HepG2 (cell line): Measurements from ENCODE around the gene KDM4B. TPM values are rescaled to one million over a fixed set of nuclear protein-coding genes. Genes with fewer than 3 reads are reported as not detected.

Experiments
- ATAC-seq: fragments of 200-7000 bp; cut with Tn5 transposase; 3 replicates; pipeline ENCODE4 v1.9.1; 2020; ENCODE audit warnings: mild to moderate bottlenecking, moderate library complexity
- BruUV-seq: library from RNA; stranded (reverse); fragments of 400-500 nt; replicated peaks from 2 replicates; lab custom pipeline; 2021; lab: Mats Ljungman, UMichigan
- CTCF ChIA-PET: fragments of 300-600 bp; formaldehyde crosslinking; extraction: SDS; loops from one replicate; lab custom pipeline; 2021; ENCODE audit warnings: low total read pairs, inconsistent platforms, low intra/inter-chr PET ratio; lab: Yijun Ruan, JAX
- POLR2A ChIA-PET: fragments of 350-600 bp; sonication (Branson Sonifier 250); formaldehyde crosslinking; loops from one replicate; lab custom pipeline; 2020; ENCODE audit warnings: antibody characterized with exemption, inconsistent platforms; lab: Yijun Ruan, JAX
- DNase-seq: peaks from one replicate; pipeline ENCODE4 v3.0.0-alpha.2; 2015; ENCODE audit warnings: low spot score
- FAIRE-seq: peaks from 3 replicates; lab custom pipeline; 2011; peaks lifted over from hg19 to GRCh38; lab: Jason Lieb, UNC
- H2AFZ ChIP-seq: one replicate; pipeline ENCODE4 v1.6.1; 2011; ENCODE audit warnings: low read length, inconsistent platforms
- H3K27ac ChIP-seq: fragments of 300-600 bp; 3 replicates; pipeline ENCODE4 v1.8.0; 2011; ENCODE audit warnings: mixed run types, mild to moderate bottlenecking, mixed read lengths, low read length, inconsistent platforms; ENCODE audit not compliant: insufficient read depth; ENCODE audit errors: extremely low read length
- H3K27me3 ChIP-seq, 2 experiments: fragments of 200-600 bp in 1 of 2; 2 replicates in 1 of 2; 3 replicates in 1 of 2; pipeline versions ENCODE4 v1.6.0 to v1.8.0; 2011; ENCODE audit warnings: low read length in 2 of 2, mild to moderate bottlenecking in 2 of 2, moderate library complexity in 2 of 2, inconsistent platforms in 1 of 2; ENCODE audit not compliant: insufficient read depth in 2 of 2, control insufficient read depth in 1 of 2
- H3K36me3 ChIP-seq, 2 experiments: fragments of 200-600 bp in 1 of 2; replicated peaks in 1 of 2; 2 replicates in 1 of 2; 3 replicates in 1 of 2; pipeline versions ENCODE4 v1.5.1 to v1.8.0; 2011; ENCODE audit warnings: low read length in 2 of 2, inconsistent platforms in 1 of 2; ENCODE audit not compliant: insufficient read depth in 2 of 2, control insufficient read depth in 1 of 2
- H3K4me1 ChIP-seq: 2 replicates; pipeline ENCODE4 v1.5.1; 2012; ENCODE audit warnings: low read length, inconsistent platforms; ENCODE audit not compliant: insufficient read depth
- H3K4me2 ChIP-seq: 2 replicates; pipeline ENCODE4 v1.6.0; 2011; ENCODE audit warnings: low read depth, low read length, inconsistent platforms
- H3K4me3 ChIP-seq, 3 experiments: fragments of 200-600 bp in 1 of 3; sonication (generic), shearing (Covaris generic) in 1 of 3; replicated peaks in 1 of 3; 2 replicates each; pipeline ENCODE4 v1.5.1; 2011 to 2016; ENCODE audit warnings: low read length in 3 of 3, inconsistent platforms in 2 of 3, low read depth in 2 of 3, mild to moderate bottlenecking in 2 of 3, control low read depth in 1 of 3, mixed read lengths in 1 of 3; ENCODE audit not compliant: insufficient read depth in 1 of 3
- H3K79me2 ChIP-seq: one replicate; pipeline ENCODE4 v1.6.1; 2011; ENCODE audit warnings: low read length, inconsistent platforms; ENCODE audit not compliant: insufficient read depth
- H3K9ac ChIP-seq: 2 replicates; pipeline ENCODE4 v1.6.0; 2011; ENCODE audit warnings: mild to moderate bottlenecking, low read depth, low read length, inconsistent platforms; ENCODE audit not compliant: insufficient read depth
- H3K9me3 ChIP-seq: 2 replicates; pipeline ENCODE4 v1.5.1; 2012; ENCODE audit warnings: mild to moderate bottlenecking, low read length
- H4K20me1 ChIP-seq: 2 replicates; pipeline ENCODE4 v1.6.0; 2011; ENCODE audit warnings: inconsistent platforms, mild to moderate bottlenecking, low read length, moderate library complexity; ENCODE audit not compliant: insufficient read depth
- ATF1 ChIP-seq: IDR thresholded peaks from 2 replicates; pipeline ENCODE4 v1.6.1; 2016; ENCODE audit warnings: mild to moderate bottlenecking, control low read depth
- BRD4 ChIP-seq: sonication (generic); formaldehyde crosslinking; IDR thresholded peaks from 2 replicates; pipeline ENCODE4 v1.4.0; 2020; ENCODE audit warnings: missing genetic modification reagents
- DMAP1 ChIP-seq: IDR thresholded peaks from 2 replicates; pipeline ENCODE4 v1.6.1; 2016
- MXD4 ChIP-seq: IDR thresholded peaks from 2 replicates; pipeline ENCODE4 v1.6.1; 2016; ENCODE audit warnings: mild to moderate bottlenecking, missing biosample characterization, missing genetic modification reagents
- NCOA1 ChIP-seq: sonication (generic); formaldehyde crosslinking; IDR thresholded peaks from 2 replicates; pipeline ENCODE4 v1.9.0; 2021; ENCODE audit warnings: missing genetic modification reagents
- SCMH1 ChIP-seq: sonication (generic); formaldehyde crosslinking; IDR thresholded peaks from 2 replicates; pipeline ENCODE4 v1.9.0; 2021; ENCODE audit warnings: missing genetic modification reagents, mild to moderate bottlenecking, borderline replicate concordance
- SKI ChIP-seq: fragments of 450-650 bp; IDR thresholded peaks from one replicate; pipeline ENCODE4 v1.6.1; 2018; ENCODE audit warnings: mild to moderate bottlenecking; ENCODE audit not compliant: partially characterized antibody
- SRF ChIP-seq: IDR thresholded peaks from 2 replicates; pipeline ENCODE4 v1.6.1; 2011; ENCODE audit warnings: mild to moderate bottlenecking, low read depth, low read length, moderate library complexity
- TBP ChIP-seq: sonication (generic); formaldehyde crosslinking; IDR thresholded peaks from 2 replicates; pipeline ENCODE4 v1.5.0; 2020; ENCODE audit warnings: missing genetic modification reagents
- TEAD3 ChIP-seq: optimal IDR thresholded peaks from 2 replicates; pipeline ENCODE3; 2016; ENCODE audit warnings: borderline replicate concordance
- ZEB1 ChIP-seq: IDR thresholded peaks from 2 replicates; pipeline ENCODE4 v1.6.1; 2012; ENCODE audit warnings: mild to moderate bottlenecking, low read depth, inconsistent platforms; ENCODE audit not compliant: insufficient replicate concordance
- ZNF224 ChIP-seq: sonication (generic); formaldehyde crosslinking; IDR thresholded peaks from 2 replicates; pipeline ENCODE4 v1.5.0; 2020; ENCODE audit warnings: mild to moderate bottlenecking, missing genetic modification reagents
- ZNF317 ChIP-seq: sonication (generic); formaldehyde crosslinking; IDR thresholded peaks from 2 replicates; pipeline ENCODE4 v1.5.0; 2020; ENCODE audit warnings: mild to moderate bottlenecking, missing genetic modification reagents
- ZNF44 ChIP-seq: sonication (generic); formaldehyde crosslinking; IDR thresholded peaks from 2 replicates; pipeline ENCODE4 v1.5.1; 2020; ENCODE audit warnings: mild to moderate bottlenecking, missing genetic modification reagents
- ZNF543 ChIP-seq: sonication (generic); formaldehyde crosslinking; IDR thresholded peaks from 2 replicates; pipeline ENCODE4 v1.4.0; 2020; ENCODE audit warnings: mild to moderate bottlenecking, missing genetic modification reagents
- ZNF670 ChIP-seq: sonication (generic); formaldehyde crosslinking; IDR thresholded peaks from 2 replicates; pipeline ENCODE4 v1.8.0; 2022; ENCODE audit warnings: mild to moderate bottlenecking, missing genetic modification reagents, borderline replicate concordance
- WGBS: methylation state at CpG from one replicate; pipeline ENCODE4 v1.1.6; 2017; ENCODE audit warnings: low lambda C conversion rate; 5-methylcytosine and 5-hydroxymethylcytosine counted together
- in situ Hi-C: cut with HindIII; loops from 2 replicates; pipeline ENCODE4 v1.10.0; 2017; ENCODE audit warnings: low pct_unique_long_range_greater_than_20kb; ENCODE audit not compliant: extremely low pct_ligation_motif_present
- intact Hi-C: fragments of 100-400 bp; cut with micrococcal nuclease; formaldehyde crosslinking; loops from one replicate; pipeline ENCODE4 v1.10.0; 2022; ENCODE audit not compliant: unreplicated experiment
- polyA plus RNA-seq, 8 experiments: library from polyadenylated mRNA; depleted of rRNA in 3 of 8; stranded (reverse) in 7 of 8; unstranded in 1 of 8; fragments of >200 nt; fragmentation: Illumina TruSeq in 4 of 8; extraction: Trizol in 4 of 8; gene quantifications; 2 replicates each; pipeline versions ENCODE4 v1.2.1 to v1.2.3, GENCODE V29; 2011 to 2016; ENCODE audit warnings: low read depth in 4 of 8, missing spikeins in 1 of 8, mixed read lengths in 1 of 8; ENCODE audit not compliant: insufficient read depth in 1 of 8
- total RNA-seq, 5 experiments: library from RNA; depleted of rRNA; stranded (reverse); fragments of >200 nt; fragmentation: Illumina TruSeq; extraction: Trizol; gene quantifications; 2 replicates each; pipeline ENCODE4 v1.2.3, GENCODE V29; 2016; ENCODE audit warnings: low read depth in 1 of 5
- TF ChIP-seq, protein P1 (sequence below): sonication (generic); formaldehyde crosslinking; IDR thresholded peaks from 2 replicates; pipeline ENCODE4 v1.5.0; 2020; ENCODE audit warnings: missing genetic modification reagents
- TF ChIP-seq, protein P2 (sequence below): sonication (generic); formaldehyde crosslinking; IDR thresholded peaks from 2 replicates; pipeline ENCODE4 v1.5.1; 2020; ENCODE audit warnings: missing genetic modification reagents, mild to moderate bottlenecking, borderline replicate concordance
- TF ChIP-seq, protein P3 (sequence below): sonication (generic); formaldehyde crosslinking; IDR thresholded peaks from 2 replicates; pipeline ENCODE4 v1.4.0; 2020; ENCODE audit warnings: mild to moderate bottlenecking, low read depth, missing genetic modification reagents

Gene KDM4B
- total and polyA plus RNA-seq, 2 of the 13 experiments (the other 11 are each of a cell fraction or from before 2014, with no cell fraction given) = 4.9 to 14.6 TPM

DNA sequence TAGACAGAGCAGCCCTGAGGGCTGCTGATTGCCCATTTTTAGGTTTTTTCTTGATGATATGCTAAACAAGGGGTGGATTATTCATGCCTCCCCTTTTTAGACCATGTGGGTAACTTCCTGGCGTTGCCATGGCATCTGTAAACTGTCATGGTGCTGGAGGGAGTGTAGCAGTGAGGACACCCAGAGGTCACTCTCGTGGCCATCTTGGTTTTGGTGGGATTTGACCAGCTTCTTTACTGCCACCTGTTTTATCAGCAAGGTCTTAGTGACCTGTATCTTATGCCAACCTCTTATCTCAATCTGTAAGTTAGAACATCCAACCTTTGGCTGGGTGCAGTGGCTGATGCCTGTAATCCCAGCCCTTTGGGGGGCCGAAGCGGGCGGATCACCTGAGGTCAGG, 223.7 kb downstream of the KDM4B start:
- 66% methylated on average over 5 of the region's 5 CpGs for WGBS
- H3K4me2 ChIP-seq = no peak overlapping the region
- H3K36me3 ChIP-seq = no peaks in the 10 kb centered on the region
- H3K4me1 ChIP-seq = no peaks in the 10 kb centered on the region
- no peak for FAIRE-seq
- no peak overlapping the region for H2AFZ ChIP-seq
- ChIA-PET POLR2A (no interaction called here), CTCF (no interaction called here)
- H3K27me3 ChIP-seq = no peaks in the 10 kb centered on the region
- H3K4me3 ChIP-seq = no peak overlapping the region
- H3K27ac ChIP-seq = no peak overlapping the region
- ATAC-seq = no peak
- H3K9me3 ChIP-seq = no peaks in the 10 kb centered on the region
- BruUV-seq = no TSS peak
- no peak for DNase-seq
- no peak overlapping the region for H3K9ac ChIP-seq
- intact Hi-C loops = no loop called here
- no peak for TF ChIP-seq SRF
- no peak for TF ChIP-seq ZNF670 (CRISPR knock-in tag)
- TF ChIP-seq ZNF224 (CRISPR knock-in tag) = no peak
- no peak for TF ChIP-seq BRD4 (CRISPR knock-in tag)
- no peak for TF ChIP-seq NCOA1 (CRISPR knock-in tag)
- TF ChIP-seq SCMH1 = no peak
- H3K79me2 ChIP-seq = no peaks in the 10 kb centered on the region
- peaks cover 2% of the 10 kb centered on the region; the same call in 1 of the 2 replicates for H4K20me1 ChIP-seq
- in situ Hi-C loops = no loop called here

DNA sequence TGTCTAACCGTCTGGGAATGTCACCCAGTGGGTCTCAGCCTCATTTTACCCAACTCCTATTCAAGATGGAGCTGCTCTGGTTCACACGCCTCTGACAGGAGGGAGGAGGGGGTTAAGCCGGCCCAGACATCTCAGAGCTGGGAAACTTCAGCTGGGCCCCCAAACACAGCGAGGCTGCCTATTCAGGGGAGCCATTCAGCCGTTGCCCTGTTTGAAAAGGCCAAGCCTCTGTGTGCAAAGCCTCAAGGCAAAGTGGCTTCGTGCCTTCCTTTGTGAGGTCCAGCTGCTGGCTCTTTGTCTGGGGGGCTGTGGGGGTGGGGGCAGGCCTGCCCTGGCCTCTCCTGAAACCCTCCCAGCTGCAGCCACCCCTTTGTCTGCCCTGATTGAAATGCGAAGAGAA, 224.3 kb downstream of the KDM4B start:
- Histone ChIP-seq H3K27ac (no peak overlapping the region), H3K27me3 (no peaks in the 10 kb centered on the region), H2AFZ (no peak overlapping the region), H3K9me3 (no peaks in the 10 kb centered on the region), H3K4me3 (no peak overlapping the region), H3K9ac (no peak overlapping the region), H3K36me3 (no peaks in the 10 kb centered on the region), H3K4me1 (no peaks in the 10 kb centered on the region), H4K20me1 (peaks cover 2% of the 10 kb centered on the region; the same call in 1 of the 2 replicates), H3K79me2 (no peaks in the 10 kb centered on the region), H3K4me2 (no peak overlapping the region)
- ChIA-PET CTCF (no interaction called here), POLR2A (no interaction called here)
- FAIRE-seq = no peak
- in situ Hi-C loops (no loop called here), intact Hi-C loops (no loop called here)
- no peak for DNase-seq
- 53% methylated on average over 5 of the region's 7 CpGs for WGBS
- ATAC-seq = no peak
- BruUV-seq = no TSS peak
- TF ChIP-seq ZNF543 (CRISPR knock-in tag) (no peak), ZNF44 (CRISPR knock-in tag) (no peak), TEAD3 (CRISPR knock-in tag) (no peak), DMAP1 (no peak), TBP (no peak), ZEB1 (no peak), MXD4 (CRISPR knock-in tag) (no peak), ATF1 (CRISPR knock-in tag) (no peak), SKI (no peak), ZNF317 (CRISPR knock-in tag) (no peak)
- TF ChIP-seq, protein P1, sequence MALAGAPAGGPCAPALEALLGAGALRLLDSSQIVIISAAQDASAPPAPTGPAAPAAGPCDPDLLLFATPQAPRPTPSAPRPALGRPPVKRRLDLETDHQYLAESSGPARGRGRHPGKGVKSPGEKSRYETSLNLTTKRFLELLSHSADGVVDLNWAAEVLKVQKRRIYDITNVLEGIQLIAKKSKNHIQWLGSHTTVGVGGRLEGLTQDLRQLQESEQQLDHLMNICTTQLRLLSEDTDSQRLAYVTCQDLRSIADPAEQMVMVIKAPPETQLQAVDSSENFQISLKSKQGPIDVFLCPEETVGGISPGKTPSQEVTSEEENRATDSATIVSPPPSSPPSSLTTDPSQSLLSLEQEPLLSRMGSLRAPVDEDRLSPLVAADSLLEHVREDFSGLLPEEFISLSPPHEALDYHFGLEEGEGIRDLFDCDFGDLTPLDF (CRISPR knock-in tag) = no peak
- TF ChIP-seq, protein P2, sequence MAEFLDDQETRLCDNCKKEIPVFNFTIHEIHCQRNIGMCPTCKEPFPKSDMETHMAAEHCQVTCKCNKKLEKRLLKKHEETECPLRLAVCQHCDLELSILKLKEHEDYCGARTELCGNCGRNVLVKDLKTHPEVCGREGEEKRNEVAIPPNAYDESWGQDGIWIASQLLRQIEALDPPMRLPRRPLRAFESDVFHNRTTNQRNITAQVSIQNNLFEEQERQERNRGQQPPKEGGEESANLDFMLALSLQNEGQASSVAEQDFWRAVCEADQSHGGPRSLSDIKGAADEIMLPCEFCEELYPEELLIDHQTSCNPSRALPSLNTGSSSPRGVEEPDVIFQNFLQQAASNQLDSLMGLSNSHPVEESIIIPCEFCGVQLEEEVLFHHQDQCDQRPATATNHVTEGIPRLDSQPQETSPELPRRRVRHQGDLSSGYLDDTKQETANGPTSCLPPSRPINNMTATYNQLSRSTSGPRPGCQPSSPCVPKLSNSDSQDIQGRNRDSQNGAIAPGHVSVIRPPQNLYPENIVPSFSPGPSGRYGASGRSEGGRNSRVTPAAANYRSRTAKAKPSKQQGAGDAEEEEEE (CRISPR knock-in tag) = no peak
- TF ChIP-seq, protein P3, sequence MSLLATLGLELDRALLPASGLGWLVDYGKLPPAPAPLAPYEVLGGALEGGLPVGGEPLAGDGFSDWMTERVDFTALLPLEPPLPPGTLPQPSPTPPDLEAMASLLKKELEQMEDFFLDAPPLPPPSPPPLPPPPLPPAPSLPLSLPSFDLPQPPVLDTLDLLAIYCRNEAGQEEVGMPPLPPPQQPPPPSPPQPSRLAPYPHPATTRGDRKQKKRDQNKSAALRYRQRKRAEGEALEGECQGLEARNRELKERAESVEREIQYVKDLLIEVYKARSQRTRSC (CRISPR knock-in tag) = no peak
